Measurements from ENCODE around the gene TRIM59. TPM values are rescaled to one million over a fixed set of nuclear protein-coding genes. Genes with fewer than 3 reads are reported as not detected.

Gene TRIM59
- total RNA-seq, 4 donors from 2014 or later: 0.13 to 0.55 (median 0.46) TPM

GRCh38 chr3:160417311-160417710 is 32.3 kb downstream of the TRIM59 start:
- Histone ChIP-seq H3K27me3 (no peaks in the 10 kb centered on the region), H3K4me1 (no peaks in the 10 kb centered on the region), H3K27ac (no peak overlapping the region), H3K36me3 (peaks cover 0 to 41% of the 10 kb centered on the region in 2 donors), H3K4me3 (no peak overlapping the region), H3K9me3 (no peaks in the 10 kb centered on the region)
- ATAC-seq (no peak), DNase-seq (no peak)
- intact Hi-C loops (cut with DNase I; ENCODE audit: low total_unique reads) (loop anchor here (5.0 to 10.0 kb wide), 2 partner anchors 253 to 1155 kb away; no protein-coding TSS in a partner anchor), in situ Hi-C loops (cut with MboI; ENCODE audit: low sequenced_read_pairs in 4 of 4) (loop anchor here in 3 of 4 donors (10.0 to 25.0 kb wide), 2 partner anchors 380 to 383 kb away; no protein-coding TSS in a partner anchor)
- TF ChIP-seq POLR2A (IDR thresholded peaks at IDR 0.05) (no peak), CTCF (IDR thresholded peaks at IDR 0.05 in 4 of 5, conservative IDR thresholded peaks at IDR 0.05 in 1 of 5) (no peak)

DNA sequence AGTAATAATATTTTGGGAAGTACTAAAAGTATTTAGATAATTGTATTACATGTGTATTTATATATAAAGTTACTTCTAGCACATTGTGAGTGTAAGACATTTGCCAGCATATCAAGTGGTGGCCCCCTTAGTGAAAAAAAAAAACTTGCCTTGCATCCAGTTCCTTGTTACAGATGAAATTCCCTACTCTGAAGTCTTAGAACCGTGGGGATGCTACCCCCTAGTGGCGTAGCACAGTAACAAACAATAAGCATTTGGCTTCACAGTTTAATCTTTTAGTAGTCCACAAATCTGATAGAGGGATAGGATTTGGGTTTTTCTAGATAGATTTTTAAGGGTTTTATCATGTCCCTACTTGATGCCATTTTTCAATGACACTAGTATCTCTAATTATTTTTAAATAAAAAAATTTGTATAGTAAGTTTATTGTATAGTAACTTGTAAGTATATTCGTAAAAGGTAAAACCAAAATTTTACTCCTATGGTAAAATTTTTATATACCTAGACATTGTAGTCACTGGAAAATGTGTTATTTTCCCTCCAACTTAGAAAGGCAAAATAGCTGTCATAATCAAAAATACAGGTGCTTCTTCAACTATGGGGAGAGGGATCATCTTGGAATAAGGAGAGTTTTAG is 35.9 kb downstream of the TRIM59 start:
- in situ Hi-C loops (cut with MboI; ENCODE audit: low sequenced_read_pairs in 4 of 4) (loop anchor here (5.0 to 25.0 kb wide), 3 partner anchors 376 to 381 kb away; no protein-coding TSS in a partner anchor), intact Hi-C loops (cut with DNase I; ENCODE audit: low total_unique reads) (loop anchor here (1.0 to 10.0 kb wide), 2 partner anchors 249 to 381 kb away; no protein-coding TSS in a partner anchor)
- Histone ChIP-seq H3K36me3 (peaks cover 0 to 27% of the 10 kb centered on the region in 2 donors), H3K4me3 (no peak overlapping the region), H3K27ac (no peak overlapping the region), H3K27me3 (no peaks in the 10 kb centered on the region), H3K9me3 (no peaks in the 10 kb centered on the region), H3K4me1 (no peaks in the 10 kb centered on the region)
- peak; percentile 60 to 78 for ATAC-seq
- DNase-seq: peak in 1 of 2 donors; percentile 34
- TF ChIP-seq CTCF (IDR thresholded peaks at IDR 0.05 in 4 of 5, conservative IDR thresholded peaks at IDR 0.05 in 1 of 5): peak; percentile 55 to 87 (median 74)
- TF ChIP-seq POLR2A (IDR thresholded peaks at IDR 0.05): no peak

- Histone ChIP-seq H3K36me3 (peaks cover 0 to 27% of the 10 kb centered on the region in 2 donors), H3K4me1 (no peaks in the 10 kb centered on the region), H3K9me3 (no peaks in the 10 kb centered on the region), H3K27ac (no peak overlapping the region), H3K4me3 (no peak overlapping the region), H3K27me3 (no peaks in the 10 kb centered on the region)
- ATAC-seq (no peak), DNase-seq (no peak)
- intact Hi-C loops (cut with DNase I; ENCODE audit: low total_unique reads): loop anchor here (10.0 kb wide), 1 partner anchor 248 kb away; no protein-coding TSS in a partner anchor
- in situ Hi-C loops (cut with MboI; ENCODE audit: low sequenced_read_pairs in 4 of 4): loop anchor here (5.0 to 25.0 kb wide), 3 partner anchors 375 to 380 kb away; no protein-coding TSS in a partner anchor
- no peak for TF ChIP-seq CTCF (IDR thresholded peaks at IDR 0.05 in 4 of 5, conservative IDR thresholded peaks at IDR 0.05 in 1 of 5)
- TF ChIP-seq POLR2A (IDR thresholded peaks at IDR 0.05): no peak
Measured at GRCh38 chr3:160412477-160412876, 37.1 kb downstream of the TRIM59 start.

DNA sequence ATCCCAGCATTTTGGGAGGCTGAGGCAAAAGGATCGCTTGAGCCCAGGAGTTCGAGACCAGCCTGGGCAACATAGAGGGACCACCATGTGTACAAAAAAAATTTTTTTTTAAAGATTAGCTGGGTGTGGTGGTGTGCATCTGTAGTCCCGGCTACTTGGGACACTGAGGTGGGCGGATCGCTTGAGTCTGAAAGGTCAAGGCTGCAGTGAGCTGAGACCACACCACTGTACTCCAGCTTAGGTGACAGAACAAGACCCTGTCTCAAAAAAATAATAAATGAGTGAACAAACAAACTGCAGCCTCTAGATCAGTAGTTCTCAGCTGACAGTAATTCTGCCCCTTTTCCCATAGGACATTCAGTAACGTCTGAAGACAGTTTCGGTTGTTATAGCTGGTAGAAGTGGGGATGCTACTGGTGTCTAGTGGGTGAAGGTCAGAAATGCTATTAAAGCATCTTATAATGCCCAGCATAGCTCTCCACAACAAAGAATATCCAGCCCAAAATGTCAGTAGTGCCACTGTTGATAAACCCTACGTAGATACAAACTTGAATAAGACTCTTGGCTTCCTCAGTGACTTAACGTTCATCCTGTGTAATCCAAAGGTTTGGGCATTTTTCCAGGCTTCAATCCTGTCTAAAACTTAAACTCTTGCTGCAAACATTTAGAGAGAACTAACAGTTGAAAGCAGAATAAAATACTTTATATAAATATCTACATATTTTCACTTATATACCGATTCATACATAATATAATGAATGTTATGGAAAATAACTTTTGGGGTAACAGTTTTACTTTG is 39.6 kb downstream of the TRIM59 start:
- H3K27me3 ChIP-seq: no peaks in the 10 kb centered on the region
- TF ChIP-seq CTCF (IDR thresholded peaks at IDR 0.05 in 4 of 5, conservative IDR thresholded peaks at IDR 0.05 in 1 of 5) (no peak), POLR2A (IDR thresholded peaks at IDR 0.05) (no peak)
- intact Hi-C loops (cut with DNase I; ENCODE audit: low total_unique reads) (loop anchor here (10.0 kb wide), 1 partner anchor 245 kb away; no protein-coding TSS in a partner anchor), in situ Hi-C loops (cut with MboI; ENCODE audit: low sequenced_read_pairs in 4 of 4) (loop anchor here (5.0 to 25.0 kb wide), 3 partner anchors 373 to 378 kb away; no protein-coding TSS in a partner anchor)
- peaks cover 0 to 8% of the 10 kb centered on the region in 2 donors for H3K36me3 ChIP-seq
- no peaks in the 10 kb centered on the region for H3K4me1 ChIP-seq
- ATAC-seq (no peak), DNase-seq (no peak)
- no peaks in the 10 kb centered on the region for H3K9me3 ChIP-seq
- H3K4me3 ChIP-seq: no peak overlapping the region
- no peak overlapping the region for H3K27ac ChIP-seq

All from gastrocnemius medialis (tissue), 4 donors.